ENCODE results near the gene MAP4K1.
A peak's percentile ranks its signal among the peaks of the same experiment; 100 is the strongest.

MAP4K1 gene

DNA sequence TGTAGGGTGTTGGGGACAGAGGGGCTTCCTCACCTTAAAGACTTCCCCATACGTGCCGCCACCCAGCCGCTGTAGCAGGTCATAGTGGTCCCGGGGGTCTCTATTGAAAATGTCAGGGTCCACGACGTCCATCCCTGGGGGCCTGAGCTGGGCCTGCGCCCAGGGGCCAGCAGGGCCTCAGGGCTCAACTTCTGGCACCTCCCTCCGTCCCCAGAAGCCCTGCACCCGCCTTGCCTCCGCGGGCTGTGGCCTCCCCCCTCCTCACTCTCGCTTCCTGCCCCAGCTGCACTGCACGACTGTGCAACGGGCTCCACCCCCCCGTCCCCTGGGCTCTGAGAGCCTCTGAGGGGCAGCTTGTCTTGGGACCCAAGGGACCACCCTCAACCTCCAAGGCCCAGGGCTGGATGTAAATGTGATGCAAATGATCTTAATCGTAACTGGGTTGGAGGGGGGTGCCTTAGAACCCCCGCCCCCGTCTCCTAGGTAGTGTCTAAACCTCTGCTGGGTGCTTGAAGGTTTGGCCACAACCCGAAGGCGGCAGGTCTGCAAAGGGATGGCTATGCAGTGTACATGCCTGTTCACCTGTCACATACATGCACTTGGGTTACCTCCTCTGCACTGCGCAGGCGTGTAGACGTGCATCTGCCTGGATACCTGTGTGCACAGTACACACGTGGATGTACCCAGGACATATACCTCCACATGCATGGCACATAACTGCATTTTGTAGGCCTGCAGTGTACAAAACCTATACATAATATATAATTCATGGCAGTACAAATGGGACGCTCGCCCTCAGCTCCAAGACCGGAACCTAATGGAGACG is at the start of gene MAP4K1:
Gene MAP4K1, minus strand, starts transcription at position 190 of the 826 bp plus-strand sequence. Its CDS starts 58 bp downstream, at position 132.
- peak; percentile 8 for DNase-seq

DNA sequence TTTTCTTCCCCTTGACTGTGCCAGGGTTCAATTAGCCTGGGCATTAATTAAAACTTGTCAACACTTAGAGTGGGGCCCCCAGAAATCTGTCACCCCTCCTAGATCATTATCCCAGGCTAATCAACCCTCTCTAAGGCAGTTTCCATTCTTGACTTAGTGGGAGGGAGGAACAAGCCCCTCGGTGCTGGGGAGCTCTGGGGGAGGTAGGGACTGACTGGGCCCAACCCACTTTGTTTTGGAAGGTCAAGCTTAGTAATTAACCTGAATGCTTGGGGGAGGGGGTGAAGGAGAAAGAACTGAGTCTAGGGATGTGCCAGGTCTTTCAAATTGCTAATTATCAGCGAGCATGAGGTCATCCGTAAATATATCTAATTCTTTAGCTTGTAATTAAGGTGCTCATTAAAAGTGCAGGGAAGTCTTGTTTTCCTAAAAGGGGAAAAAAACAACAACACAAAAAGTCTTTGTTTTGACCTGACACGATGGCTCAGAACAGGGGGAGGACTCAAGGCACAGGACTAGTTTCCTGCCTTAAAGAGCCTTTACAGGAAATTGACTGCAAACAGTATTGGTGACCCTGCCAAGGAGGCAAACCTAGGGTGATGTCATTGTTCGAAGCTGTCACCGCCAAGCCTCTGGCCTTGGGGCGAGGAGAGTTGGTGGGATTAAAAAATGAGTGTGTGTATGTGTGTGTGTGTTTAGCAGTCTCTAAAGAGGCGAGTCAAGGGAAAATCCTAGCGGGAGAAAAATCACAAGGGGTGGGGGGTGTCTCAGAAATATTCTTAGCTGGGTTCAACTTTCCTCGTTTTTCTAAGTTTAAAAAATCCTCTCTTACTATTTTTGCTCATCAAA is 49.1 kb upstream of the MAP4K1 start:
- peak; percentile 64 for DNase-seq

DNA sequence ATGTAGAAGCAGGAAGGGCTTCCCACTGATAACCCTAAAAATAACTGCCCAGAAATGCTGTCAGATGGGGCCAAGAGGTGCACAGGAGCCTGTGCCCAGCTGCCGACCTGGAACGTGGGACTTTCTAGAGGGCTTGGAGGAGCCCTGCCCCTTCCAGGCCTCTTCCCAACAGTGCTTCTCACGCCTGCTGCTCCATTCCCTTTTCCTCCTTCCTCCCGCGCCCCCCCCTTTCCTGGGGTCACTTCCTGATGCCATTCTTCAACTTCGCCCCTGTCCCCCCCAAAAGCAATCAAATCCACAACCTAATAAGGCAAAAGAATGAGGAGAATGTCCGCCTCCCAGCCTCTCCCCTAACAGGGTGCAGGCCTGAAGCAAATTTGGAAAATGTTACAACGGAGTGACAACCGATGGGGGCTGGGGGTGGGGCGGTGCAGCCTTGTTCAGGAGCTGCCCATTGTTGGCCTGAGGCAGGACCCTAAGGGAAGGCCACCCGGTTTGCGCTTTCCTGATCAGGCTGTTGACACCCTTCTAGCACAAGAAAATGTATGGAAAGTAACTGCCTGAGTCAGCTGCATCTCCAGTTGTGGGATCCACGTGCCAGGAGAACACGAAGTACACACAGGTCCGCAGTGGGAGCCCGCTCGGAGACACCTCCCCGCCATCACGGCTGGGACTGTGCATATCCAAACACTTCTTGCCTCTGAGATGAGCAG is 48.4 kb upstream of the MAP4K1 start:
- DNase-seq = no peak

DNA sequence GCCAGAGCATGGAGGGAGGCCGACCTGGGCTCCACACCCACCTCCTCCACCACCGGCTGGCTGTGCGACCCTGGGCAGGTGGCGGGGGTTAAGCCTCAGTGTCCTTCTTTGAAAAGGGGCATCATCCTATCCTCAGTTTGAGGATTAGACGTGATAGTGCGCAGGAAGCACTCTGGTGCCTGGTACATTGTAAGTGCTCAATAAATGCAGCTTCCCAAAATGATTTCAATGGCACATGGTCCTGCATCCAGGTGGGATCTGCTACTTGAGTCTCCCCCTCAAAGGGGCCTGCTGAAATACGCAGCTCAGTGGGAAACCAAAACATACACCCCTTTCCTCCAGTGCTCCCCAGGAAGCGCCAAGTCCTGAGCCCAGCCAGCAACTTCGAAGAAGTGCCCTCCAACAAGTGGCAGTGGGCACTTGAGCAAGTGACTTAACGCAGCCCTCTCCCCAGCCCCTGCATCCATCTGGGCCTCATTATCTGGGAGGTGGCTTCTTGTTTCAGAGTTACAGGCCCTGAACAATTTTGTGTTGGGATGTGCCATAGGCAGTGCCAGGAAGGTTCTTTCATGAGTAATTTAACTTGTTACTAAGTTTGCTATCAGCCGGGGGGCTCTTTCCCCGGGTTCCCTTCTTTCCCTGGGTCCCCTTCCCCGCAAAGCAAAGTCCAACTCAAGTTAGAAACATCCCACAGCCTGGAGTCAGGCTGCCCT is 47.6 kb upstream of the MAP4K1 start:
- no peak for DNase-seq

DNA sequence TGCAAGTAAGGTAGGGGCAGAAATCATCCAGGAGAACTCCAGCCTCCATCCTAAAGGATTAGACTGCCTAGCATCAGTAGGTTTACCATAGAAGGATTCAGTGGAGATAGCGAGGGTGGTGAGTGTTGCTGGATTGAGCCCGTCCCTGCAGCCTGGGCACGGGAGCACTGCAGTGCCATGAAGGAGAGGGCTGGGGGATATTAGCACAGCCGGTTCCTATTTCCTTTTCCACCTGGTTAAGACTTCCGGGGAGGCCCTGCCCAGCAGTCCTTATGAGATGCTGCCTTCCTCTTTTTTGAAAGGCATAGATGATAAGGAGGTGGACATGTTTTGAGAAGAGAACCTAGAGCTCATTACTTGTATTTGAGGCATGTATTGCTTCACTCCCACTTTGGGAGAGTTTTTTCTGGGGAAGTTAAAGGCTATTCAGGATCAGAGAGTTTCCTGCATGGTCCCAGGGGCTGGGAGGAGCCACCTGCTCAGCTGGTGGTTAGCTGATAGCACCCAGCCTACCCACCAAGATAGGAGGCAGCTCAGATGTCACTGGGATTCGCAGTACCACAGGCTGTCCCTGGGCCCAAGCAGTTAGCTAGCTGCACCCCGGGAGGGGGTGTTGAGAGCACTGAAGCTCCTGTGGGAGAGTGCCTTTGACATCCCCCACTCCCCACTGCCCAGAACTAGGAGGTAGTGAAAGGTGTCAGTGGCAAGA is 46.9 kb upstream of the MAP4K1 start:
- no peak for DNase-seq

DNA sequence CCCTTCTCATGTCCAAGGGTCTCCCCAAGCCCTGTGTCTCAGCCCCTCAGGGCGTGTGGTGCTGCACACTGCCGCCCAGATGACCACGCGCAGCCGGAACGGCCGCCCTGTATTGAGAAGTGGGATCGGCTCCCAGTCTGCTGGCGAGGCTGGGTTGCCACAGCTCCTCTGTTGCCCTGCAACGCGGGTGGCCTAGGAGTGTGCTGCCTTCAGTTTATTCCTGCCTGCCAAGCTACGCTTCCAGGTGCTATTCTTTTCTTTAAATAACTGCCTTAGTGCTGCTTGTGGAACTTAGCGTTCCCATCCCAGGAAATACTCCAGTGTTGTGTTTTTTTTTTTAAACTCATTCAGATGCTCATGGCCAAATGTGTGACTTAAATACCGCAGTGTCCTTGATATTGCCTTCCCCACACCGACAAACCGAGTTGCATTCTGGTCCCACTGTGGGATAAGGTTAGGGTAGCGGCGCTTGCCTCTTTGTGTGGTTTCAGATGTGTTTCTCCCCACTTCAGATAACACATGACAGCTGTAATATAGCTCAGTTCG is 46.3 kb upstream of the MAP4K1 start:
- no peak for DNase-seq

DNA sequence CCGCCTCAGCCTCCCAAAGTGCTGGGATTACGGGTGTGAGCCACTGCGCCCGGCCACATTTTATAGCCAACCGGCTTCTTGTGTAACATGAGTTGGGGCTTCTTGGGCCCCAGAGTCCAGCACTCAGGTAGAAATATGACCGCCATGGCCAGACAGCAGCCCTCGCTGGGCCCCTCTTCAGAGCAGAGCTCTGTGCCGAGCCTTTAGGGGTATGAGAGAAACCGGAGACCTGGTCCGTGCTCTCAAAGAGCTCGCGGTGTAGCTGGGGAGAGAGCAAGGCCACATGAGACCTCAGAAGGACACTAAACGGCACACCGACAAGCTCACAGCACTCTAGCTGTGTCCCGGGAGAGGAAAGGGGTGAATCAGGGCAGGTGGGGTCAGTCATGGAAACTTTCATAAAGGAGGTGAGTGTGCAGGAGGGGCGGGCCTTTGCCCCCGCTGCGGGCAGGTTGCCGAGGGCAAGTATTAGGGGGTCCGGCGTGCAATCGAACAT is 45.5 kb upstream of the MAP4K1 start:
- DNase-seq = no peak

DNA sequence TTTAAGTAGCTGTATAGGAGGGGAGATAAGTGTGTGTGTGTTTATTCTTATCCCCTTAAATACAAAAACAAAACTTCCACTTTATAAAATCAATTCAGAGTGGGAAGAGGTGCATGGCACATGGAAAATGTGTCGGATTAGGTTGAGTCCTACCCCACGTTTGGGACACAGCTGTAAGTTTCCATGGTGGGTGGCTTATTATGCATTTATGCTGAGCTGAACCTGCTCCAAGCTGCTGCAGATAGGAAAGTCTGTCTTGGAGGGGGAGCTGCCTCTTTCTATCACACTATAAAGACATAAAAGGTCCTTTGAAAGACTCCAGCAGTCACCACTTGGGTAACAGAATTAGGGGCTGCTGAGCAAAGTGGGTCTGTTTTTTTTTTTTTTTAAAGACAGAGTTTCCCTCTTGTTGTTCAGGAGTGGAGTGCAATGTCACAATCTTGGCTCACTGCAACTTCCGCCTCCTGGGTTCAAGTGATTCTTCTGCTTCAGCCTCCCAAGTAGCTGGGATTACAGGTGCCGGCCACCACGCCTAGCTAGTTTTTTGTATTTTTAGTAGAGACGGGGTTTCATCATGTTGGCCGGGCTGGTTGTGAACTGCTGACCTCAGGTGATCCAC is 44.9 kb upstream of the MAP4K1 start:
- no peak for DNase-seq

DNA sequence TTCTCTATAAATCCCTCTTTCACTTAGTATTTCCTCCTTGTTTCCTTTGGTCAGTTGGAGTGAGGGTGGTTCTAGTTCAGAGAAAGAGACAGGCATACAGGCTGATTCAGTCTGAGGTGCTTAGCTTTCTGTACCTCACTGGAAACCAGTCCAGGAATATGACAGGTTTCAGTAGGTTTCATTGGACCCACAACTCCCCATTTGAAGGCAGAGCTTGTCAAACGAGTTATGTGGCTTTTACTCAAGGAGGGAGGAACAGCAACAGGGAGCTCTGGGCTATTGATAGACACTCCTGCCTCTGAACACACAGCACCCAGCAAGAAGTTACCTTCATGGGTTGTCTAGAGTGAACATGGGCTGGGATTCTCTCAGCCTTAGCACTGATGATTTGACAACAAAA is 44.2 kb upstream of the MAP4K1 start:
- no peak for DNase-seq

DNA sequence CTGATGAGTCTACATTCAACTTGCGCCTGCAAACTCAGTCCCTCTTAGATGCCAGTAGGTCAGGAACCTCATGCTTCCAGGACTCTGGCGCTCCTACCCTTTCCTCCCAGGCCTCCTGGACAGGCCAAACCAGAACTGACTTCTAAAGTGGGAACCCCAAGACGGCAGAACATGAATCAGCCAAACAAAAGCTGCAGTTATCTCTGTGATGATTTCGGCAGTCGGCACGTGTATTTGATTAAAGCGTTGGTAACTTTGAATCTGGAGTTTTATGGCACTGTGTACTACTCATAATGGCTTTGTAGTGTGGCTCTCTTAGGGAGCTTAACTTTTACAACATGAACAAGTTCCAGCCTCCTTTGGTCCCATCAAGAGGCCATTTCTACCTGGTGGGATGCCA is 43.4 kb upstream of the MAP4K1 start:
- no peak for DNase-seq

DNA sequence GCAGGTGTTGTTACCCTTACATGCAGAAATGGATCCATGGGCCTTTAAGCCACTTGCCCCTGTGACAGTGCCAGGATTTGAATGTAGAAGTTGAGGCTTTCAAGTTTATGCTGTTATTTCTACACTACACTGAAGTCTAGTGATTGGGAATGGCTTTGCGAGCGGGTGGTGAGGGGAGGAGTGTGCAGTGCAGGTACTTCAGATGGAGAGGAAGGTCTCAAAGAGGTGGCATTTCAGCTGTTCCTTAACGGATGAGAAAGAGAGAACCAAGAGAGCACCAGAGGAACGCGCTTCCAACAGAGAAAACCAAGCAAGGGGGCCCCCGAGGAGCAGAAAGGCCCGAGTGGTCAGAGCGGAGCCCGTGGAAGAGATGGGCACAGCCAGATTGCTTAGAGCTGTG is 43.0 kb upstream of the MAP4K1 start:
- DNase-seq = no peak

DNA sequence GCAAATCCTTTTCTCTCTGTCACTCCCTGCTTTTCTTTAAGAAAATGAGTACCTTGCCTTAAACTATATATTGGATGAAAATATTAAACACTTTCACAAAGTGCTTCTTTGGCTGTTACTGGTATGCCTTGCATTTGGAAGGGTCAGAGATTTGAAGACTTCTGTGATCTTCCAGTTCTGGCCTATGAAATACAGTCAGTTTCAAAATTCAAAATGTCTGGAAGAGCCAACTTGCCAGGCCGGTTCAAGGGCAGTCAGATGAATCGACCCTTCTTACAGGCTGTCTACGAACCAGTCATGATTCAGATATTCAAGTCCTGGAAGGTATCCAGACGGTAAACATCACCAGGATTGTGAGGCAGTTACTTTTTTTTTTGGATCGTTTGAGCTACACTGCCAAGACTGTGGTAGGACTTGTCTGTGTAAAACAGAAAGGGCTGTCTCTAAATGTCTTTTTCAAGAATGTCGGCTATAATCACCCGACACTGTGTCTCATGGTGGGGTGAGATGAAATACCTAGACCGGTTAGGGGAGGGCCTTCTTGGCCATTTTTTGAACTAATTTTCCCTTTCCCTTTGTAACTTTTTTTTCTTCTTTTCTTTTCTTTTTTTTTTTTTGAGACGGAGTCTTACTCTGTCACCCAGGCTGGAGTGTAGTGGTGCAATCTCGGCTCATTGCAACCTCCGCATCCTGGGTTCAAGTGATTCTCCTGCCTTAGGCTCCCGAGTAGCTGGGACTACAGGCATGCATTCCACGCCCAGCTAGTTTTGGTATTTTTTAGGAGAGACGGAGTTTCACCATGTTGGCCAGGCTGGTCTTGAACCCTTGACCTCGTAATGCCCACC is 40.9 kb upstream of the MAP4K1 start:
- no peak for DNase-seq

DNA sequence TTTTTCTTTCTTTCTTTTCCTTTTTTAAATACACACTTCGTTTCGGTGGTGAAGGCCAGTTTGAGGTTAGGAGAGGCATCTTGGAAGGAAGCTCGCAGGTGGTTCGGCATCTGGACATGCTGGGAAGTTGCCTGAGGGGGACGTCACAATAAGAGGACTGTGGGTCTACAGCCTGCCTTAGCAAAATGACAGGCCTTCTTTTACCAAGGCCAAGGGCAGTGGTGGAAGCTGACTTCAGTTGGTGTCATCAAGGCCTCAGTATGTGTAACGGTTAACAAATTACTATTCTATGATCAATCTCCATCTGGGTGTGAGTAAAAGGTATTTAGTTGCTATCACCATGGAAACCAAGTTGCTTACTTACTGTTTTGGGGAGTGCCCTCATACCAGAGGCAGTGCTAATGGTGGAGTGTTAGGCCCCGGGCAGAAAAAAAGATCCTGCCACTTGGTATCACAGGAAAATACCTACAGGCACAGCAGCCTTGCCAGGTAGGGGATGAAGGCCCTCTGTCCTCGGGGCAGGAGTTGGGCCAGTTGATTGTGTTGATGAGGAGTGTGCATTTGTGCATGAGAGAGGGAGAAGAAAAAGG is 40.0 kb upstream of the MAP4K1 start:
- no peak for DNase-seq

DNA sequence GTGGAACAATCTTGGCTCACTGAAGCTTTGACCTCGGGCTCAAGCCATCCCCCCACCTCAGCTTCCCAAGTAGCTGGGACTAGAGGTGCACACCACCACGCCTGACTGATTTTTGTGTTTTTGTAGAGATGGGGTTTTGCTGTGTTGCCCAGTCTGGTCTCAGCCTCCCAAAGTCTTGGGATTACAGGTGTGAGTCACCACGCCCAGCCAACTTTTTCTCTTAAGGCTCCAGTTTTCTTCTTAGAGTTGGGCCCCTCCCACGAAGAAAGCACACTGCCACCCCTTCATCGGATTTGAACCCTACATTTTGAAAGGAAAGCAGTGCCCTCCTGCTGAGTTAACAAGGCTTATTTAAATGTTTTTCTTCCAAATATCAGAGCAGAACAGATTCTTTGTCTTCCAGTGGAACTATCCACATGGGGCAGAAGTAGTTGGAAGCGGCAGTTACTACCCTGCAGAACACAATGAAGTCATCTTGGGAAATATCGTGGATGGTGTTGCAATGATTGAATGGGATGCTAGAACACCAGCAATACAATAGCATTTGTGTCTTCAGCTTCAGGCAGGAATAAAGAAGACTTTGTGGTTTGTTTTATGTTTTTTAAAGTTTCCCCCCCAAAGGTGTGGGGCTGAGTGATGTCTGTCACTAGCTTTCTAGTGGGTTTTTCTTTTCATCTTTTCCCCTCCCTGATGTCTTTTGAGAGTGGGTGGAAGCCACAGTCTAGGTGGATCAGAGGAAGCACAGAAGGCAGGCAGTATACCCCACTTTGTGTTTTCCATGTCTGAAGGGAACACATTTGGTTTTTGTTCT is 38.6 kb upstream of the MAP4K1 start:
- peak; percentile 56 for DNase-seq

DNA sequence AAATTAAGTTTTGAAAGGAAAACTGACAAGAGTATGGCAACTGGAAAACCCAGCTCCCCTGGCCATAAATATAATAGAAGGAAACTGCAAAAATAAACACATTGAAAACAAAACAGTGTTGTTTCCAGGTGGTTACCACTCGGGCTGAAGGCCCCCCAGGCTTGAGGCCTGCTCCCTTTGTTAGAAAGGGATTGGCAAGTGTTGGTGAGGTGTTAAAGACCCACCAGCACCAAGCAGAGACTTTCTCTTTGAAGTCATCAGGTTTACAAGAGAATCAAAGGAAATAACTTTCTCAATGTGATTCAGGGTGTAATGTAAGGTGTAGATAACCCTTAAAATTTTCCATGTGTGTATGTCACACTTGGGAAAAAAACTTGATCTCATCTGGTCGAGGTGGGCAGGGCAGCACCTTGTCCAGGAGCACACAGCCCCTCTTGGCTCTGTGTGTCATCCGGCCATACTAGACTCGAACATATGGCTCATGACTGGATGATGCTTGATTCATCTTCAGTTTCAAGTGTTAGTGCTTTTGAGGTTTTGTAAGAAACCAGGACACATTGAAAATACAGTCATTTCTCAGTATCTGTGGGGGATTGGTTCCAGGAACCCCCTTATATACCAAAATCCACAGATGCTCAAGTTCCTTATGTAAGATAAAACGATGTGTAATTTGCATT is 37.5 kb upstream of the MAP4K1 start:
- no peak for DNase-seq

DNA sequence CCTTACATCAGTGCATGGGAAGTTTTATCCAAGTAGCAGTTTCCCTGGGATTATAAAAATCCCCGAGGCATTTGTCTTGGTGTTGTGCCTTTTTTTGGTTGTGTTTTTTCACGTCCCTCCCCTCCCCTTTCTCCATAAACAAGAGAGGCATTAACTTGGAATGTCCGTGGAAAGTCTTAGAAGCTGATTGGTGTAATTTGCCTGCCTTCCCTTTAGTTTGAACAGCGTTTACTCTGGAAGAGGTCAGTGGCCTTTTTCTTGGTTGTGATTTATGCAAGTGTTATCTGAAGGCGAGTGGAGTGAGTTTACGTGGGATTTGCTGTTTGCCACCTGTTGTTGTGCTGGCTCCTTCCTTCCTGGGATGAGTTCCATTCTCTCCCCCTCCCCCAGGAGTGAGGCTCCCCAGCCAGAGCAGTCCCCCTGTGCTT is 36.9 kb upstream of the MAP4K1 start:
- no peak for DNase-seq

DNA sequence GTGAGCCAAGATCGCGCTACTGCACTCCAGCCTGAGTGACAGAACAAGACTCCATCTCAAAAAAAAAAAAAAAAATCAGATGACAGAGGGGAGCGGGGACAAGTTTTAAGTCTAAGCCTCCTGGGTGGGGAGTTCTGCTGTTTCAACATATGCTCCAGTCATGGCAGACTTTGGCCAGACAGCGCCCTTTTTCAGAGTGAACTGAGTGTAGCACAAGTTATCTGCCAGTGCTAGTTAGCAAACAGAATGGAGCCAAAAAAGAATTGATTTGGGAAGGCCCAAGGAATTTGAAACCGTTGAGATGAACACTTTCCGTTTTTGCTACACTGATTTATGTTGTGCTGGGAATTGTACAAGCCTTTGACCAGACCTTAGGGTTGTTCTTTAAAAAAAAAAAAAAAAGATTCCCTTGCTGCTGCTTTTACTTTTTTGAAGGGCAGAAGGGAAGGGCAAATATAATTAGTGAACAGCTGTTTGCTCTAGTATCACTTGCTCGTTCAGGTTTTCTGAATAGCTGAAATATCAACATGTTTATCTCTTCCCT is 35.3 kb upstream of the MAP4K1 start:
- DNase-seq = peak; percentile 62
